DMS 273 (cell line): ENCODE data around the gene SETBP1.

Source experiments
- DNase-seq: peaks from one replicate; lab custom pipeline; 2025; ENCODE audit not compliant: unreplicated experiment; lab: John Stamatoyannopoulos, UW

Gene SETBP1

GRCh38 chr18:44921974-44922373 lies 241.3 kb downstream of the SETBP1 start:
- DNase-seq = no peak

DNA sequence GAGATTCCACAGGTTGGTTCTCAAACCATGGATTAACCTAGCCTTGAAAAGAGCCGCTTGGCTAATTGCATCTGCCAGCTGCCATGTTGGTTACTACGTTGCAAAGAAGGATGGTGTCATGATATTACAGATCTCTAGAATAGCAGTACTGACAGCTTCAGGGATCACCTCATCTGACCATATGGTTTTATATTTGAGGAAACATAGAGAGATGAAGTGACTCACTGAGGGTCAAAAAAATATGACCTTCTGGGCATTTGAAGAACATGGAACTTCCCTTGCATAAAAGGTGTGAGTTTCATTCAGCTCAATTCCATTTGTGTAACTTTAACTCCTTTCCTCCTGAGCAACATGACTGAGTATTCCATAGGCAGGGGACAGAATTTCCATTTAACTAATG lies 242.3 kb downstream of the SETBP1 start:
- no peak for DNase-seq

- DNase-seq = no peak
Observed at GRCh38 chr18:44924785-44925499, 244.3 kb downstream of the SETBP1 start.

DNA sequence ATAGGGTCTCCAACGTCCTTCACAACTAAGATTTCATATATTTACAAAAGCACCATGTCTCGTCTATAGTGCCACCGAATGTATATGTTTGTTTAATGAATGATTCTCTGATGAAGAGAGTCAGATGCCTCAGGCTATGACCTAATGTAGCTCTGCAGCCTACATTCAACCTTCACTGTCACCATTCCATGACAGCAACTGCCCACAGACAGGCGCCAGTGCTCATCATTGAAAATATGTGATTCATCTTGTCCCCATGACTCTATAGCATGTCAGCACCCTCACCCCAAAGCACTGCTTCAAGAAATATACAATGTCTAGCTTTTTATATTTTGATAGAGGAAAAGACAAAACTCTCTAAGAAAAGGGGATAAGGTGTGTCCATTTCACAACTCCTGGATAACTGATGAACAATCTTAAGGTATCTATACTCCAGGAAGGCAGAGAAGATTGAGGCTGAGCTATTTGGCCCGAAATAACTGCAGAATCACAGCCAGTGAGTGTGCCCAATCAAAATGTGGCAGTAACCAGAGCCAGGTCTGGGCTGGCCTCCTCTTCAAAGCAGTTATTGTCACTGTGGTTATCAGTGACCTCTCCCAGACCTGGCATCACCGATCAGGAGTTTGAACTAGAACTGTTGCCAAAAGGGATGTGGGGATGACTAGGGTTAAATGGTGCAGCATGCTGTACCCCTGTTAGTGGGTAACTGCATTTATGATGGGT lies 246.6 kb downstream of the SETBP1 start:
- DNase-seq = no peak

- no peak for DNase-seq
Observed at GRCh38 chr18:44934901-44935300, 254.2 kb downstream of the SETBP1 start.

GRCh38 chr18:44935455-44935854 lies 254.8 kb downstream of the SETBP1 start:
- no peak for DNase-seq

DNA sequence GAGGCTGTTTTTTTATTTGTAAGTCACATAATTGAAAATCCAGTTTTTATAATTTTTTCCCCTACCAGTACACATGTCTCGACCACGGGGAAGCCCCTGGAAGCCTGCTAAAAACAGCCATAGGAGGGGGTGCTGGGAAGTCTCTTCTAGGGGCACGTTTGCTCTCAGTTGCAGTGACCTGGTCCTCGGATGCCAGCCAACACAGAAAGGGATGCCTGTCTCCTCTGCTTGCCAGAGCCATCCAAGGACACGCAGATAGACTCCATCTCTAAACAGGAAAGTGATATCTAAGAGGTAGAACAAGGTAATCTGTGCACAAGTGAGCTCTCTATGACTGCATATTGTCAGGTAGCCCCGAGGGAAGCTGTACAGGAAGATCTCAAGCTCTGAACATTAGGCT lies 255.8 kb downstream of the SETBP1 start:
- no peak for DNase-seq

- DNase-seq = peak; percentile 66
Observed at GRCh38 chr18:44937960-44938719, 257.5 kb downstream of the SETBP1 start.

DNA sequence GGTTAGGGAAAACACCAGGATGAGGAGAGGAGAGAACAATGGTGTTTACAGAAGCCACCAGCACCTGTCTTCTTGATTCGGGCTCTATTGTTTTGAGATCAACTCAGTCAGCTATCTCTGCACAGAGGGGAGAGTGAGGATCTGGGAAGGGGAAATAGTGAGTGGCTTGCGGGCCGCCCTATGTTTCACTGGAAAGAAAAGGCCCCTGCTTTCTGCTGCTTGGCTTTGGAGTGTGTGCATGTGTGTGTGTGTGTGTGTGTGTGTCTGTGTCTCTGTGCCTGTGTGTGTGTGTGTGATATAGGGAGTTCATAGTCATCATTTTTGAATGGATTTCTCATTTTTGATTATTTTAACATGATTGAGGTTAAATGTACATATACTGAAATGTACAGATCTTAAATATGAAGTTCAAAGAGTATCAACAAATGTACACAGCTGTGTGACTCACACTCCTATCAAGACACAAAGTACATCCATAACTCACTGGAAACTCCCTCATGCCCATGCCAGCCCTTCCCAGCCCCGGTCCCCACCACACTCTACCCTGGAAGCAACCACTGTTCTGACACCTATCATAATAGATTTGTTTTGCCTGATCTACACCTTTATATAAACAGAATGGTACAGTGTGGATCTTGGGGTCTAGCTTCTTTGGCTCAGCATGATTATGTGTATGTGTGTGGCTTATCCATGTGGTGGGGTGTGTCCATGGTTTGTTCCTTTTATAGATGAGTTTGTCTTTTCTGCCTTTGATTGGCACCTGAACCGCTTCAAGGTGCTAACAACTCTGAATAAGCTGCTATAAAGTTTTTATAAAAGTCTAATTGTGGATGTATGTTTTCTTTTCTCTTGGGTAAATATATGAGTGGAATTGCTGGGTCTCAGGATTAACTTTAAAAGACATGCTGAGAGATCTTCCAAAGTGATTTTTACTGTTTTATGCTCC lies 258.3 kb downstream of the SETBP1 start:
- DNase-seq = no peak

- no peak for DNase-seq
Observed at GRCh38 chr18:44941516-44941915, 260.8 kb downstream of the SETBP1 start.

- DNase-seq = no peak
Observed at GRCh38 chr18:44942073-44942472, 261.4 kb downstream of the SETBP1 start.

GRCh38 chr18:44943311-44943881 lies 262.7 kb downstream of the SETBP1 start:
- no peak for DNase-seq

DNA sequence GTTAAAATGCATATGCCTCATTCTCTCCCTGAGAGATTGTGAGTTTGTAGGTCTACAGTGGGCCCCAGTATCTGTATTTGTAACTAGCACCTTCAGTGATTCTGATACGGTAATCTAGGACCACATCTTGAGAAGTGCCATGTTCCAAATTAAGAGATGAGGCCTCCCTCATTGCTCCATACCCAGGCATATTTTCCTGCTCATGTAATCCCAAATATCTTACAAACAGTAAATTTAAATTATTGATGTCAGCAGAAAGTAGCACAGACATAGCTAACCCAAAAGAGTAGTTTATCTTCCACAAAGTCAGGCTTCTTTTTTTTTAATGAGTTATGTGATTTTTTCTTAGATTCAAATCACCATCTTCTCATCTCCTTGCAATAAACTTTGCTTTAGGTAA lies 263.8 kb downstream of the SETBP1 start:
- DNase-seq = no peak

DNA sequence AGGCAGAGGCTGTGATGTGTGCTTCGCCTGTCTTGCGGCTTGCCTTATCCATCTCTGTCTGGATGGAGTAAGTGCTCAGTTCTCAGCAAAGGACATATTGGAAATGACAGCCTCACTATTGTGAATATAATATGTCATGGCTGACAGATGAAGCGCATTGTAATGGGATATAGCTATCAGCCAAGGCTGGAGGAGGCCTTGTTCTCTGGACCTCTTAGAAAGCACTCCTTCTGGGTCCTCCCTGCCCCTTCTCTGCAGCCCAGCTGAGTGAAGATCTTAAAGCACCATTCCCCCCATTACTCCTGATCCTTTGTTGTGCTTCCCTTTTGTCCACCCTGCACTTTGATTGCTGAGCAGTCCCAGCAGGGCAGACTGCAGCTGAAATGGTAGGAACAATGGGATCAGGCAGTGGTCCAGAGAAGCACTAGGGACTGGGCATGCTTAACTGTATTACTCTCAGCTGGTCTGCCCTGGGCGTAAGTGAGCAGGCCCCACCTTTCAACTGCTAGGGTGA lies 265.3 kb downstream of the SETBP1 start:
- no peak for DNase-seq

- no peak for DNase-seq
Observed at GRCh38 chr18:44946529-44947113, 265.9 kb downstream of the SETBP1 start.

GRCh38 chr18:44949967-44950366 lies 269.3 kb downstream of the SETBP1 start:
- no peak for DNase-seq

GRCh38 chr18:44950685-44951195 lies 270.1 kb downstream of the SETBP1 start:
- DNase-seq = no peak

DNA sequence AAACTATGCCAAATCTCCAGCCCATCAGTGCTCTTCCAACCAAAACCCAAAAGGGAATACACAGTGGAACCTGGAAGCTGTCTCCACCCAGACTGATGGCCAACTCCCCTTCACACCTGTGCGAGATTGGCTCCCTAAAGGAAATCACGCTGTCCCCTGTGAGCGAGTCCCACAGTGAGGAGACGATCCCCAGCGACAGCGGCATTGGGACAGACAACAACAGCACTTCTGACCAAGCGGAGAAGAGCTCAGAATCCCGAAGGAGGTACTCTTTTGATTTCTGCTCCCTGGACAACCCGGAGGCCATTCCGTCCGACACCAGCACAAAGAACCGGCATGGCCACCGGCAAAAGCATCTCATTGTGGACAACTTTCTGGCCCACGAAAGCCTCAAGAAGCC lies 271.1 kb downstream of the SETBP1 start:
- no peak for DNase-seq

GRCh38 chr18:44954257-44954656 lies 273.6 kb downstream of the SETBP1 start:
- DNase-seq = no peak

- no peak for DNase-seq
Observed at GRCh38 chr18:44955825-44956224, 275.1 kb downstream of the SETBP1 start.
